Measurements from ENCODE around the gene HOXA11. TPM values are rescaled to one million over a fixed set of nuclear protein-coding genes. Genes with fewer than 3 reads are reported as not detected.

The HOXA11 gene
- polyA plus RNA-seq, 3 donors = 30.6 to 39.2 (median 37.7) TPM

- no peak for DNase-seq
Measured at GRCh38 chr7:27183682-27184336, 1.2 kb downstream of the HOXA11 start.

GRCh38 chr7:27182861-27183681 is 2.0 kb downstream of the HOXA11 start:
- no peak for DNase-seq

GRCh38 chr7:27182285-27182841 is 2.7 kb downstream of the HOXA11 start:
- no peak for DNase-seq

- DNase-seq = no peak
Measured at GRCh38 chr7:27181795-27182275, 3.2 kb downstream of the HOXA11 start.

- DNase-seq = no peak
Measured at GRCh38 chr7:27180431-27181420, 4.3 kb downstream of the HOXA11 start.

- peak; percentile 93 for DNase-seq
Measured at GRCh38 chr7:27179503-27180430, 5.3 kb downstream of the HOXA11 start.

- DNase-seq = no peak
Measured at GRCh38 chr7:27179030-27179429, 6.0 kb downstream of the HOXA11 start.

- no peak for DNase-seq
Measured at GRCh38 chr7:27178366-27178765, 6.7 kb downstream of the HOXA11 start.

GRCh38 chr7:27177795-27178320 is 7.2 kb downstream of the HOXA11 start:
- DNase-seq = no peak

GRCh38 chr7:27176962-27177794 is 7.9 kb downstream of the HOXA11 start:
- no peak for DNase-seq

- no peak for DNase-seq
Measured at GRCh38 chr7:27176524-27176845, 8.5 kb downstream of the HOXA11 start.

- DNase-seq = no peak
Measured at GRCh38 chr7:27175626-27176523, 9.2 kb downstream of the HOXA11 start.

GRCh38 chr7:27174874-27175625 is 10.0 kb downstream of the HOXA11 start:
- DNase-seq = peak; percentile 79

- DNase-seq = peak; percentile 83
Measured at GRCh38 chr7:27173956-27174873, 10.8 kb downstream of the HOXA11 start, which contains the start of gene HOXA10. Gene HOXA10, minus strand, starts transcription at chr7:27174320. Its CDS starts 14 bp downstream, at chr7:27174306.

- no peak for DNase-seq
Measured at GRCh38 chr7:27173511-27173955, 11.5 kb downstream of the HOXA11 start.

Data from renal pelvis (tissue), 4 donors.